AG08396 (cell line): Measurements from ENCODE around the gene AMER1.
A peak's percentile ranks its signal among the peaks of the same experiment; 100 is the strongest.
"Not testable (repeated sequence)": the region's sequence is repeated elsewhere in the genome, so short reads cannot be mapped to it uniquely, and the experiment has no call there.

Experiments
- DNase-seq: peaks from one replicate; pipeline ENCODE4 v3.0.0; 2012; ENCODE audit warnings: low spot score, mixed read lengths

AMER1 gene

DNA sequence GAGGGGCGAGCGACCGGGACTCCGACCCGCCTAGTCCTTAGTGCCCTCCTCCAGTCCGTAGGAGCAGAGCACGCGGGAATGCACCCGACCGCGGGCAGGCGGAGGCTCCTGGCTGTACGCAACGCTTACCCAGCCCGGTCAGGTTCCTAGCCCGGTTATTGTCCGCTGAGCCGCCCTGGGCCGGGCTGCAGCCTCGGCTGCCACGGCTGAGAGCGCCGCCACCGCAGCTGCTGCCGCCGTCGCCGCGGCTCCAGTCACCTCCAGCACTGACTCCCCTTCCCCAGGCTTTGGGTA lies at the start of gene AMER1:
Gene AMER1 (minus strand): TSS at position 268 of the 294 bp plus-strand sequence. CDS start 12,422 bp downstream, outside the sequence.
- DNase-seq = no peak

DNA sequence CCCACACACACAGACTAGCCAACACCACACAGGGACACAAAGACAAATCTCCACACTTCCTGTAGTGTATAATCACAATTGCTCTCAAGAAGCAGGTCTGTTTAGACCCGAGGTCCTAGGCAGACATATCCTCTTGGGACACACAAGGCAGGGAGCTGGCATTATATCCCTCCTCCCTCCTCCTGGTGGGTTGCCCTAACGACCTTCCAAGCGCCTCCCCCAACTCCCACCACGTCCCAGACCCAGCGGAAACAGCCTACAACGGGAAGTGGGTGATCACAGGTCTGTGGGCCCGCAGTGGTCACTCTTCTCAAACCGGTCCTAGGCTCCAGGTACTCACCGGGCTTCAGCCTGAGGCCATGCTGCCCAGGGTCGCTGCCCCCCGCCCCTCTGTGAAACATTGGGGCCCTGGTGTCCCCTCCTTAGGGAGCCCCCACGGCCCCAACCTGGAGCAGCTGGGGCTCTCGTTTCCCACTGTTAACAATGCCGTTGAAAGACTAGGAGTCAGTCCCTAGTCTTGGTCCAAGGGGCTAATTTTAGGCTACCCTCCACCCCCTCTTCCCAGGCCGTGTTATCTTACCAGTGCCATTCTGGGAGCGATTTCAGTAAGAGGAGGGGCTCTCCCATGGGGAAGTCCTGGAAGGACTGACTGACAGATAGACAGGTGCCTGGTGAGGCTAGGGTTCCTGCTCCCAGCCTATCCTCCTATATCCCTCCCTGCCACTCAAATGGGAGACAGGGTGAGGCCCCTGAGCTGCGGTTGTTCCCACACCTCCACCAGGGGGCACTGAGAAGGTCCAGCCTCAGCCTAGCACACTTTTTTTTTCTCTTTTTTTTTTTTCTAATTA lies 24.8 kb upstream of the AMER1 start, which contains the start of gene ASB12:
Gene ASB12 (minus strand): TSS at position 485 of the 848 bp plus-strand sequence. CDS start 4,957 bp downstream, outside the sequence.
- no peak for DNase-seq

DNA sequence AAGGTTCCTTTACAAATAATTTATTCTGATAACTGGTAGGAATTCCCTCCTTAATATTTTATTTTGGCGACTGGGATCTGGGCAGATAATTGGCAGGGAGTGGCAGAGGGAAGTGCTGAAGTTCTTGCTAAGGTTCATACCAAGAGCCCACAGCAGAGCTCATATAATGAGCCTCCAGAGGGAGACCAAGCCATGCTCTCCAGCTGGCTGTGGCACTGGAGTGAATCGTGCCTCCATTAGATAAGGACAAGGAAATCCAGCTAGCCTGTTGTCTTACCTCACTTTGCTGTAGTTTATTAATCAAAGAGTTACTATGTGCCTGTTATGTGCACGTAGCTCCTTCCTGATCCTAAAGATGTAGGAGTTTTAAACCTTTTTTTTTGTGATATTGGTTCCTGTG lies 23.6 kb upstream of the AMER1 start:
- DNase-seq = no peak

DNA sequence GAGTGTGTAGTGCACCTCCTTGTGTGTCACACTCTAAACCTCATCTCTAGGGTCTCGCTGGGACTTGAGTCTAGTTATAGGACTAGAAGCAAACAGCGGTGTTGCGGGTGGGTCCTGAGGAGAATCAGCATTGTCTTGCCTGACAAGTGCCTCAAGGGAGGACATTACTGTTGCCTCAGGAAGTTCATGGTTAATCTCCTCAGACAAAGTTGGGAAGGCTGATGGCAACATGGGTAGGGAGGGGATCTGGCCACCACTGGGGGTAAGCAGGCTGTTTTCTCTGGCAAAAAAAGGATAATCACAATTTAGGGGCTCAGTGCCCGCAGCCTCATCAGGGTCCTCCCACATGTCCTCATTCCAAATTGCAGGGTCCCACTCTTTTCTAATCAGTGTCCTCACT lies 12.5 kb upstream of the AMER1 start:
- no peak for DNase-seq

DNA sequence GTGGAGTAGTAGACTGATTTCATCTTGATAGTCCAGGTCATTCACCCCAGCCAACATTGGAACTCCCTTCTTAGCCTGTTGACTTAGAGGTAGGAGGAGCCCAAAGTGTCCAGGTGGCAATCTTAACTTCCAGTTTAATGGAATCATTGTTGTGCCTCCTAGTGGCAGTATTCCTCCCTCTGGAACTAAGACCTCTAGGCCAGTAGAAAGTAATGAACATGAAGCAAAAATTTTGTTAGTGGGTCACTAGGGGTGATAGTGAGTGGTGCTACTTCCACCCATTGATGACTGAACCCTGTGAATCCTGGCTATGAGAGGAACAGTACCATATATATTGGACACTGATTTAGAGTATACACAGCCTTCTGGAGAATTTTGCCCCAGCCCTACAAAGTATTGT lies 8.5 kb upstream of the AMER1 start:
- not testable (repeated sequence) for DNase-seq

DNA sequence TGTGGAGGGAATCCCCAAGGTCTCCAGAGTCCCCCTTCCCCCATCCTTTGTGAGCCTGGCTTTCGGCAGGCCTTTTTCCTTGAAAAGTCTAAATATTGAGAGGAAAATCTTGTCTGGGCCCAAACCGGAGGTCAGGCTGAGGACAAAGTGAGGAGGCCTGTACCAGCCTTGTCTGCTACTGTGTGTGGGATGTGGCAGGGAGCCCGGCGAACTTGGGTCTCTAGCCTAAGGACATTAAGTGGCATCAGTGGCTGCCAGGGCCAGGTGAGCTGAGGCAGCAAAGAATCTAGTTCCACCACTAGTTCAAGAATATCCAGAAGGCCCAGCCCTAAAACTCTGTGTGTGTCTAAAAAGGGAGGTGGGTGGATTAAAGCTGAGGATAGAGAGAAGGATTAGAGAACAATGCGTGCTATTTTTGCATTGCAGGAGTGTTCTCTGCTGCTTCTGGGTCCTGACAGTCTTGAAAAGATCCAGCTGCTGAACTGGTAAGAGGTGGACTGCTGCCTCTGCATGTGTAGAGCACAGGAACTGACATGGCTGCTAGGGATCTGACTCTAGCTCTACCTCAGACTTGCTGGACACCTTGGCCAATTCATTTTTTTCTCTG lies 1.2 kb upstream of the AMER1 start:
- DNase-seq = no peak

DNA sequence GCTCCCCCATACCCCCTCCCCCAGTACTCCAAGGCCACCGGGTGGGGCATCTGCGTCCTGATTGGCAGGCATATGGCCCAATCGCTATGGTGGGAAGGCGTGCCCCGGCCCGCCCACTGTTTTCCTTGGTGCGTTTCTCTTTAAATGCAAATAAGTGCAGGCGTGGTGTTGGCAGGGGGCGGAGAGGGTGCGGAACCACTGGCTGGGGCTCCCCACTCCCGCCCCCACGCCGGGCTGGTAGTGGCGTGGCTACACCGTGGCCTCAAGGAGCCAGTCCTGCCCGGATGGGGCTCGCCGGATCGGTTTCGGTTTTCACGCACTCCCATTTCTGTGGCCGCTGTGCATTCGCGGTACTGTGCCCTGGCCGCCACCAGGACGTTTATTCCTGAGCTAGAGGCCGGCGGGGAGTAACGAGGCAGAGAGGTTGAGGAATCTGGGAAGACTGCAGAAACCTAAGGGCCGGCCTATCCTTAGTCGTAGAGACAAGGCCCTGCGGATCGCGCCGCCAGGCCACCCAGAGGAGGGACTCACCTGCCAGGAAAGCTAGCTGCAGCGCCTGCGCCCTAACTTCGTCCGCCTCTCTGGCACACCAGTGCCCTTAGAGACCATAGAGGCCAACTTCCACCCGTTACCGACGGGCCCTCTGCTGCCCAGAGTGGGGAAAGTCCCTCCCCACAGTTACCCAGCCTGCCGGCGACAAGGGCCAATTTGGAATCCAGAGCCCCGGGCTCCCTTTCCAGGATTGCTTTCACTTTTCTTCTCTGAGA lies 410 bp upstream of the AMER1 start:
- peak; percentile 93 for DNase-seq

DNA sequence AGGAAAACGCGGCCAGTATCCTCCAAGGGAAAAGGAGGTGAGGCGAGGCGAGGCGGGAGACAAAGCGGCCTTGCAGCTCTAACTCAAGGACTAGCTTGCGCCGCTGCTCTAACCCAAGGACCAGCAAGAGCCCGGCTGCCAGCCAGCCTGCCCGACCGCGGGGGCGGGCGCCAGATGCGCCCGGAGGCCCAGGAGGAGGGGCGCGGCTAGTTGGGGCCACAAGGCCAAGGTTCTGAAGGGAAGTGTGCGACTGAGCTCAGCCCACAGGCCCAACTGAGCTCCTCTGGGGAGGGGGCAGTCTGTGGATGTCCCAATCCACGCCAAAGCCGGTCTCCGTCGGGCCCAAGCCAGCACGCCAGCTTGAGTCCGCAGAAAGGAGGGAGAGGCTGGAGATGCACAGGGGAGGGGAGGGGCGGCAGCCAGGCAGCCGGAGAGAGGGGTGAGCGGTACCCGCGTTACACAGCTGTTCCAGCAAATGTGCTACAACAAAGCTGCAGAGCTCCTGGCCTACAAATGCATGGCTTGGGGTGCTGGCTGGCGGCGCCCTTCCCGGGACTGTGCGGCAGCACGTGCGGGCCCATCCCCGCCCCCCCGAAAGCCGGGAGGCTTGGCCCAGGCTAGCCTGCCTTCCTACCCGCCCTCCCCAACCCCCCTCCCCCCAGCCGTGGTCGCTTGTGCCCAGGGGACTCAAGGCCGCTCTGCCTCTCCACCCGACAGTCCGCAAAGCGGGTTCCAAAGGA lies 637 bp downstream of the AMER1 start:
- peak; percentile 58 for DNase-seq

DNA sequence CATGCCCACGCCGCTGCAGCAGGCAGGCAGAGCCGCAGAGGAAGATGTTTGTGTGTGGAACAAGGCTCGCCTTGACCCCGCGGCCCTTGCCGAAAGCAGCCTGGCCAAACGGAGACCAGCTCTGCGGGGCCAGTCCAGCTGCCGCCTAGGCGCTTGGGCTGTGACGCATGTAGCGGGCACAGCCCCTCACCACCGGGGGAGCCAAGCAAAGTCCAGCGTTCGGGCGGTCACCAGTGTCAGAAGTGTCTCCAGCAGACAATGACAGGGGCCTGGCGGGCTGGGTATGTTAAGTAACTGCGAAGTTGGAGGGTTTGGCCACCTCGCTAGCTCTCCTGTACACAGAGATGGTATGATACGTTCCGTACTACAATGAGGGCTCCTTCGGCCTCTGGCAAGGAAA lies 1.3 kb downstream of the AMER1 start:
- no peak for DNase-seq

DNA sequence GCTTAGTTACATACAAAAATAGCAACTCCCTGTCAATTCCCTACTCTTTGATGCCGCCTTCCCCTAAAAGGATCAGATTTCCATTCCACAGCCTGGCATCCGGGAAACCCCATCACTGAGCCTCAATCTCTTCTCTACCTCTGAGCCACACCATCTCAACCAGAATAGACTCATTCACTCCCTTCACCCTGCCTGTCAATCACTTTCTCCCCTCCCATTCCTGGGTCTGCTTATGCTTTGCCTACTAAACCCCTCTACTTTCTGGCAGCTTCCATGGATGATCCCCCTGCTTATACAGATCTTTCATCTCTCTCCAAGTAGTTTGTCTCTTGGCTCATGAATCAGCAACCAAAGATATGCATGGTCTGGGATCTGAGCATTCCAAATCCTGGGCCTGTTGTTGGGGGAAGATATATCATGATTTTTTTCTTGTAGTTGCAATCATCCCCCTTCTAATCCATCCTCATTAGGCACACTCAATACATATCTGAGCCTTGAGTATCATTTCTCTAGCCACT lies 2.6 kb downstream of the AMER1 start:
- DNase-seq = no peak

DNA sequence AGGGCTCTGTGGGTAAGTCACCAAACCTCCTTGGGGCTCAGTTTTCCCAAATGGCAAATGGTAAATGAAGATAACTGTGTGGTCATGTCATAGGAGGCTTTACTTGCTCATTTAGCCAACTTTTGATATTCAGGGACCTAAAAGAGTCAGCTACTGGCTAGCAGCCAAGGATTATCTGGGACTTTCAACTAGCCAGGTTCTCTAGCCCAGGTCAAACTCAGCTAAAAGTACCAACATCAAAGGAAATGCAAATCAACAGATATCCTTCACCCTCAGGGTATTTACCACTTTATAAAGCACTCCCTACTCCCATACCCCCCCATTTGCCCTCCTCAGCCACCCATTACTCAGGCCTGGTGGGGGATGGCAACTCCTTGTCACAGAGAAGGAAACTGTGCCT lies 7.5 kb downstream of the AMER1 start:
- DNase-seq = no peak

DNA sequence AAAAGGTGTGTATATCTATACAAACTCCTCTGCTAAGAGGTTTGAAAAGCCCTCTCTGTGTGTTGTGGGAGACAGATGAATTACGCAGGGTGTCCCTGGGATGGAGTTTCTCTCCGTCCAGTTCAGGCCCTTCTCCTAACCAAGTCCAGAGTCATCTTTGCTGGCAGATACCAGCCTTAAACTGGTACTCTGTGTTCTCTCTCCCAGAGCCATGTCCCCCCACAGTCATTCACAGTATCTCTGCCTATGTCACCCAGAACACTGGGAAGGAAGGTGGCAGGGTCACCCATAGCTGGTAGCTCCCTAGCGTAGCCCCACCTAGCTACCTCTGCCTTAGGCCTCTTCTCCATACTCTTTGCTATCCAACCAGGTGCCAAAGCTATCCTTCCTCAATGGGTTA lies 8.9 kb downstream of the AMER1 start:
- DNase-seq = no peak

DNA sequence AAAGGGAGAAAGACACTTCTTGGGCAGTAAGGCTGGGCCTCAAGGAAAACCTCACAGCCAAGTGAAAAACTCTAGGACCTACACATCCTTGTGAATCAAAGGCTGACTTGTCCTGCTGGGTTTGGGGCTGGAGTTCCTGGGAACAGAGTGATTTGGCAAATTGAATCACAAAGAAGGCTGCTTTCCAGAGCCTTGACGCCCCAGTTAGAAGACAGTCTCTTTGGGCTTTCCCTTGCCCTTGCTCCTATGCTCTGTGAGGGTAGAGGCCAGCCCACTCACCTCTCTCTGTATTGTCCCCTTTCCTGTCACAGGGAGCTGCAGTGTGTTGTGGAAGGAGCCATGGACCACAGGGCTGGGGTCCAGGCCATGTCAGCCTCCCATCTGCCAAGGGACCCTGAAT lies 9.6 kb downstream of the AMER1 start:
- no peak for DNase-seq

DNA sequence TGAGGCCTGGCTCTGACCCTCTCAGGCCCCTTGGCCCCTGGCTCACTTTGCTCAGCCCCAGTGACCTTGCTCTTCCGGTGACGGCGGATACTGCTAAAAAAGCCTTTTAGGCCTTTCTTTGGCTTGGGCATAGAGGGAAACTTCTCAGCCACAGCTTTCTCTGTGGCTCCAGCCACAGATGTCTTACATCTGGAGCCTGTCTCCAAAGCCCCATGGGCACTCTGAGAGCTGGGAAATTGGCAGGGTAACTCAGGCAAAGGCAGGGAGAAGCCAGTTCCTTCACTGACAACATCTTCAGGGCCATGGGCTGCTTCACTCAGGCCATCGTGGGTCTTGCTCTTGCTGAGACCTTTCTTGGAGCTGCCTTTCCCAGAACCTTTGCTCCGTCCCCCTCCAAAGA lies 12.8 kb downstream of the AMER1 start:
- DNase-seq = no peak

DNA sequence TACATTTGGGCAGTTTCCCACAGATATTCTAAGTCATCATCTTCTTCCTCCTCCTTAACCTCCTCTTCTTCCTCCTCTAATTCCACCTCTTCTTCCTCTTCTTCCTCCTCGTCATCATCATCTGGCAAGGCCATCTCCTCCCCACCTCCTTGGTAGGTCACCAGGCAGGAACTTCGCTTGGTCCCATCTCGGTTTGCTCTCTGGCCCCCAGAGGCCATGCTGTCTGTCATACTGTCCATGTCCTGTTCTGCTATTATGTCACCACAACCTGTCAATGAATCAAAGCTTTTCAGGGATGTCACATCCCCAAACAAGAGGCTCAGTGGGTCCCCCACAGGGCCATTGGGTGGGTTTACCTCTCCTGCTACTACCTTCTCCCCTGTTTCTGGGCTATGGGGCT lies 13.5 kb downstream of the AMER1 start:
- no peak for DNase-seq

DNA sequence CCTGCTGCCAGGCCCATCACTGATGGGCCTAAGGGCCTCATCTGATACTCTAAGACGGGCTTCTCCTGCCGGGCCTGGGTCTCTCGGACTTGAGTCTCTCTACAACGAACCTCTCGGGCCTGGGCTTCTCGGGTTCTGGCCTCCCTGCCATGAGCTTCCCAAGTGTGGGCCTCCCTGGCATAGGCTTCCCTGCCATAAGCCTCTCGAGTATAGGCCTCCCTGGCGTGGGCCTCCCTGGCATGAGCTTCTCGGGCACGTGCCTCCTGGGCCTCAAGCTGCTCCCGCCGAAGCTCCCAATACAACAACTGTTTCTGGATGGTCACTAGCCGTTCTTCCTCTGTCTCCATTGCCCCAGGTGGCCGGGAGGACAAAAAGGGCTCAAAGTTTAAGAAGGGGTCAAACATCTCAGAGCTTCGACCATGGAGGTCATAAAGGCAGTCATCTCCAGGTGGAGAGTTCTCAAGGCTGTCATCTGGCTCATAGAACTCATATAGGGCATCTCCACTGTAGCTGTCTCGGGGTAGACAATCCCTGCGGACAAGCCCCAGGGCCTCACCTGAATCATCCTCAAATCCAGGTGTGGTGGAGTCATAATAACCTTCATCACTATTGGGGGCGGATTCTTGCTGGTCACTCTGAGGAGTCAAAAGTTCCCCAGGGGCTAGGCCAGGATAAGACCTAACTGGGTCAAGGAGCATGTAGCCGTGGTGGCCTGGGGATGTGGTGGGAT lies 14.1 kb downstream of the AMER1 start:
- no peak for DNase-seq

DNA sequence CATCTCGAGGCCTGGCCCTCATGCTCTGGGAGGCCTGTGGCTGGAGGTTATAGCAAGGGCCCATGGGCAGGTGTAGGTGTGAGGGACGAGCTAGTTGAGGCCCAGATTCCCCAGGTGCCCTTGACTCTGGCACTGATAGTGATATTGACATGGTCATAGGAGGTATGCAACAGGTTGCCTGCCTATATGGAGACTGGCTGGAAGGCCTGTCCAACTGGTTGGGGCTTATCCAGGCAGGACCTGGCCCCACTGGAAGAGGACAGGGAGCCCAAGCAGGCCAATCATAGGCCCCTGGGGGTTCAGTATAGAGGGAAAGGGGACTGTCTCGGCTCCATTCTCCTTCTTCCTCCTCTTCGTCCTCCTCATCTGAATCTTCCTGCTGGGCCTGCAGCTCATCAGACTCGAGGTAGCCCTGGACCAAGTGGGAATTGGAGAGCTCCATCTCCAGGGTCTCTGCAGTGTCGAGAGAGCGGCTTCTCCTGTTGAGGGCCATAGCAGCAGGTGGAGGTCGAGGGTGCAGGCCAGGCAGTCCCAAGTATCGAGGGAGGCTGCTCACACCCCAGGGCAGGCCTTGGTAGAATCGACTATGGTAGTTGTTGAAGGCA lies 15.3 kb downstream of the AMER1 start:
- no peak for DNase-seq

DNA sequence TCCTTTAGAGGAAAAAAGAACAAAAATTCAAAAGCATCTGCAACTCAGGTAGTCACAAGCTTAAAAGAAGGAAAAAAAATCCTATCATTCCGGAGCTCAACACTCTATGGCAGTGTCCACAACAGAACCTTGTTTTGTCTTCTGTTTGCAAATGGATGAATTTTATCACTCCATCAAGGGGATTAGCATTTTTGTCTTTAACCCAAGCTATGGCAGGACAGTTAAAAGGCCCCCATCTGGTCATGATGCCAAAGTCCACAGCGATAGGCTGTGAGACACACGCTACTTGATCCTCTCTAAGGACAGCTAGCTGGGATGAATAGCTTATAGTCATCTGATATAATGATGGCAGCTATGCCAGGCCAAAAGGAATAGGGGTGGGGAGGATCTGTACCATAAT lies 16.6 kb downstream of the AMER1 start:
- DNase-seq = no peak

DNA sequence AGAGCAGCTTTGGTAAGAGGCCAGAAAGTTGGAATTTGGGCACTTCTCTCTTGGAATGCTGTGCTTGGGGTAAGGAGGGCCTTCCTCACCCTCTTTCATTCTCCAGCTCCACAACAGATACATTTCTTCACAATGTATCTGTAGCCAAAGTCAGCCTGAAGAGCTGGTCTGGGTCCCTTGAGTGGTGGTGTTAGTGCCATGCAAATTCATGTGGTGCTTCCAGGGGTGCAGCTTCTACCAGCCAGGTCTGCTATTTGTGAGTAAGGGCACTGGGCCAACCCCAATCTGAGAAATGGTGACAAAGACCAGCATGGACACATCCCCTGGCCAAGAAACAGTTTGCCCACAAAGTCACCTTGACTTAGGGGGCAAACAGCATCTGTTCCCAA lies 17.8 kb downstream of the AMER1 start:
- no peak for DNase-seq

DNA sequence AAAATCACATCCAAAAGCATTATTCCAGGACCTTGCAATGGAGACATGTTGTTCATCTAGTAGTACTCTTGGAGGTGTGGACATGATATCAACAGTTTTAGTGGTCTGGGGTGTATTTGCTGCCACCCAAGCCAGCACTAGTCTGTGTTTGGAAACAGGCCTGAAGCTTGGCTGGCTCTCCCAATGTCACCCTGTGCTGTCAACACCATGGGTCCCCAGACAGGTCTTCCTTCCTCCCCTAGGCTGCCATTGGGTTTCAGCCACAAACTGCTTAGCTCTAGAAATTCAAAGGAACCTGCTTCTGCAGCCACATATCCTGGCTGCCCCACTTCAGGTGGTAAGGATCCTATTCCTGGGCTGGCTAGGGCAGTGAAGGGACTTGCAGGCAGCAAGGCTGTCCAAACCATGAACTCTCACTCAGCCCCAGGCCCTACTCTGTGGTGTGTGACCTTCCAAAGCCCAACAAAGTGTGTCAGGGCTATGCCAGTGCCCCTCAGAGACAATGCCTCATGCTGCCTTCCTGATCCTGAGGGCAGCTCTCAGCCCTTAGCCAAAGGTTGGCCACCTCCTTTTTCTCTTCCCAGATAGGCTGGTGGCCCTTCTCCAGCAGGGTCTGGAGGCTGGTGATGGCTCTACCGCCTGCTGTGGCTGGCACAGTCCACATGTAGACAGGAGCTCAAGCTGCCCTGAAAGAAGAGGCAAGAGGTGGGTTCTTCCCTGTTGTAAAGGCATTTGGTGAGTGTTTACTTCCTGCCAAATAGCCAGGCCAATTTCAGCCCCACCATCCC lies 18.3 kb downstream of the AMER1 start:
- DNase-seq = no peak
